Iris pigment epithelial cell (primary cell): Measurements from ENCODE around the gene EIF5AL1.
"Not testable (repeated sequence)": the region's sequence is repeated elsewhere in the genome, so short reads cannot be mapped to it uniquely, and the experiment has no call there.

Experiments used
- DNase-seq: peaks from one replicate; pipeline ENCODE4 v3.0.0-alpha.2; 2011; ENCODE audit warnings: low read depth

EIF5AL1 gene

GRCh38 chr10:79509306-79509933 lies 2.9 kb upstream of the EIF5AL1 start:
- not testable (repeated sequence) for DNase-seq

- DNase-seq, result not testable (repeated sequence)
Measured at GRCh38 chr10:79509934-79510508, 2.3 kb upstream of the EIF5AL1 start.

- DNase-seq, result not testable (repeated sequence)
Measured at GRCh38 chr10:79516532-79517205, 4.3 kb downstream of the EIF5AL1 start.

GRCh38 chr10:79517567-79517966 lies 5.2 kb downstream of the EIF5AL1 start:
- not testable (repeated sequence) for DNase-seq

- not testable (repeated sequence) for DNase-seq
Measured at GRCh38 chr10:79521751-79522150, 9.4 kb downstream of the EIF5AL1 start.

GRCh38 chr10:79522464-79522863 lies 10.1 kb downstream of the EIF5AL1 start:
- not testable (repeated sequence) for DNase-seq

GRCh38 chr10:79523157-79523853 lies 11.0 kb downstream of the EIF5AL1 start:
- DNase-seq, result not testable (repeated sequence)

- not testable (repeated sequence) for DNase-seq
Measured at GRCh38 chr10:79525049-79525710, 12.8 kb downstream of the EIF5AL1 start.

- not testable (repeated sequence) for DNase-seq
Measured at GRCh38 chr10:79528261-79528660, 15.9 kb downstream of the EIF5AL1 start.

GRCh38 chr10:79533142-79533902 lies 21.0 kb downstream of the EIF5AL1 start:
- not testable (repeated sequence) for DNase-seq

- not testable (repeated sequence) for DNase-seq
Measured at GRCh38 chr10:79533903-79534175, 21.5 kb downstream of the EIF5AL1 start.

GRCh38 chr10:79538311-79538710 lies 26.0 kb downstream of the EIF5AL1 start:
- not testable (repeated sequence) for DNase-seq

GRCh38 chr10:79540930-79541329 lies 28.6 kb downstream of the EIF5AL1 start:
- not testable (repeated sequence) for DNase-seq

- no peak for DNase-seq
Measured at GRCh38 chr10:79542626-79543025, 30.3 kb downstream of the EIF5AL1 start.

GRCh38 chr10:79544408-79544807 lies 32.1 kb downstream of the EIF5AL1 start:
- DNase-seq, result not testable (repeated sequence)

- DNase-seq, result not testable (repeated sequence)
Measured at GRCh38 chr10:79544926-79545659, 32.8 kb downstream of the EIF5AL1 start.

GRCh38 chr10:79547128-79547527 lies 34.8 kb downstream of the EIF5AL1 start:
- DNase-seq, result not testable (repeated sequence)

- no peak for DNase-seq
Measured at GRCh38 chr10:79547973-79548372, 35.6 kb downstream of the EIF5AL1 start.

GRCh38 chr10:79552143-79552542 lies 39.8 kb downstream of the EIF5AL1 start:
- no peak for DNase-seq
